Mammary epithelial cell (primary cell): ENCODE results near the gene RASL11B.

Source experiments
- EZH2 ChIP-seq: IDR thresholded peaks from 2 replicates; pipeline ENCODE4 v1.6.1; 2012; ENCODE audit warnings: low read length, inconsistent platforms, borderline replicate concordance
- TF ChIP-seq, protein P1 (sequence below), 2 donors: IDR thresholded peaks in 1 of 2; conservative IDR thresholded peaks in 1 of 2; 2 replicates each; pipeline ENCODE4 v1.5.1; 2011 to 2012; ENCODE audit warnings: inconsistent platforms in 2 of 2, low read length in 2 of 2, mild to moderate bottlenecking in 2 of 2, control low read depth in 1 of 2, low read depth in 1 of 2; ENCODE audit not compliant: insufficient read depth in 1 of 2; ENCODE audit errors: extremely low read depth in 1 of 2

DNA sequence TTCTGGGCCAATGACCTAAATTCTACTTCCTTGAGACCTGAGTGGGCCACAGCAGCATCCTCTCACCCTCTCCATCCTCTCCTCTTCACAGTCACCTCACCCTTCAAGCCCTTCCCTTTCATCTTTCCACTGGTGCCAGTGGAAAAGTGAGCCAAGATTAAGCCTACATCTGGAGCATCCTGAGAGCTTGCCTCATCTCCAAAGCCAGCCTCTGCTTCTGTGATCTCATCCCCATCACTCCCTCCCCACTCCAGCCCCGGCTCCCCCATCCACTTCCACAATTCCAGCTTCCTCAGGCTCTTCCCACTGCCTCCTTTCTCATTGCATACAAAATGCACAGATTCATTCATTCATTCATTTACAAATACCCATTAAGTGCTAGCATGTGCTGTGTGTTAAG is 10.1 kb upstream of the RASL11B start:
- TF ChIP-seq, protein P1, sequence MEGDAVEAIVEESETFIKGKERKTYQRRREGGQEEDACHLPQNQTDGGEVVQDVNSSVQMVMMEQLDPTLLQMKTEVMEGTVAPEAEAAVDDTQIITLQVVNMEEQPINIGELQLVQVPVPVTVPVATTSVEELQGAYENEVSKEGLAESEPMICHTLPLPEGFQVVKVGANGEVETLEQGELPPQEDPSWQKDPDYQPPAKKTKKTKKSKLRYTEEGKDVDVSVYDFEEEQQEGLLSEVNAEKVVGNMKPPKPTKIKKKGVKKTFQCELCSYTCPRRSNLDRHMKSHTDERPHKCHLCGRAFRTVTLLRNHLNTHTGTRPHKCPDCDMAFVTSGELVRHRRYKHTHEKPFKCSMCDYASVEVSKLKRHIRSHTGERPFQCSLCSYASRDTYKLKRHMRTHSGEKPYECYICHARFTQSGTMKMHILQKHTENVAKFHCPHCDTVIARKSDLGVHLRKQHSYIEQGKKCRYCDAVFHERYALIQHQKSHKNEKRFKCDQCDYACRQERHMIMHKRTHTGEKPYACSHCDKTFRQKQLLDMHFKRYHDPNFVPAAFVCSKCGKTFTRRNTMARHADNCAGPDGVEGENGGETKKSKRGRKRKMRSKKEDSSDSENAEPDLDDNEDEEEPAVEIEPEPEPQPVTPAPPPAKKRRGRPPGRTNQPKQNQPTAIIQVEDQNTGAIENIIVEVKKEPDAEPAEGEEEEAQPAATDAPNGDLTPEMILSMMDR (conservative IDR thresholded peaks at IDR 0.05 in 1 of 2, IDR thresholded peaks at IDR 0.05 in 1 of 2; ENCODE audit: extremely low read depth in 1 of 2, insufficient read depth in 1 of 2, low read depth in 1 of 2, low read length in 2 of 2), result no peak
- no peak for TF ChIP-seq EZH2
